ENCODE data around the gene GABRG2. TPM values are rescaled to one million over a fixed set of nuclear protein-coding genes. Genes with fewer than 3 reads are reported as not detected.

GABRG2 gene
- under 0.01 TPM in 1 of 2 replicates, not detected in the other for total RNA-seq

GRCh38 chr5:162067655-162068411 is at the start of gene GABRG2:
Gene GABRG2, plus strand, starts transcription at chr5:162067773. Its CDS starts 227 bp downstream, at chr5:162068000.

Other genes with a start within 250 kb of the GABRG2 start
- not detected in 2 replicates for gene GABRA1, start 219.7 kb upstream of the GABRG2 start, total RNA-seq

Data from tracheal epithelial cell (primary cell).